ENCODE results near the gene NGF. TPM values are rescaled to one million over a fixed set of nuclear protein-coding genes. Genes with fewer than 3 reads are reported as not detected.

Gene NGF
- total RNA-seq, 6 donors from 2014 or later, result 0.46 to 3.0 (median 1.6) TPM; not detected in 2

GRCh38 chr1:115237507-115237906, 100.5 kb downstream of the NGF start:
- TF ChIP-seq POLR2AphosphoS5 (IDR thresholded peaks at IDR 0.05), result no peak
- TF ChIP-seq EP300 (IDR thresholded peaks at IDR 0.05), result no peak
- no peak for TF ChIP-seq CTCF (IDR thresholded peaks at IDR 0.05)
- TF ChIP-seq POLR2A (IDR thresholded peaks at IDR 0.05), result no peak
- DNase-seq (no peak), ATAC-seq (ENCODE audit: low FRiP score in 2 of 2) (no peak)
- 86 to 89% methylated on average over 5 of the region's 5 CpGs for WGBS, 2 donors
- H3K27me3 ChIP-seq, result no peaks in the 10 kb centered on the region
- H3K4me1 ChIP-seq, result no peaks in the 10 kb centered on the region
- no peak overlapping the region for H3K4me3 ChIP-seq
- no peaks in the 10 kb centered on the region for H3K36me3 ChIP-seq
- H3K27ac ChIP-seq, result no peak overlapping the region
- H3K9me3 ChIP-seq, result no peaks in the 10 kb centered on the region

- TF ChIP-seq POLR2A (IDR thresholded peaks at IDR 0.05) (no peak), EP300 (IDR thresholded peaks at IDR 0.05) (no peak), CTCF (IDR thresholded peaks at IDR 0.05) (no peak), POLR2AphosphoS5 (IDR thresholded peaks at IDR 0.05) (no peak)
- 90 to 94% methylated on average over 4 of the region's 4 CpGs for WGBS, 2 donors
- H3K27ac ChIP-seq, result no peak overlapping the region
- H3K4me3 ChIP-seq, result no peak overlapping the region
- no peak for ATAC-seq (ENCODE audit: low FRiP score in 2 of 2)
- no peak for DNase-seq
- H3K4me1 ChIP-seq, result no peaks in the 10 kb centered on the region
- H3K36me3 ChIP-seq, result no peaks in the 10 kb centered on the region
- no peaks in the 10 kb centered on the region for H3K27me3 ChIP-seq
- H3K9me3 ChIP-seq, result no peaks in the 10 kb centered on the region
Measured at GRCh38 chr1:115237023-115237422, 101.0 kb downstream of the NGF start.

Other genes with a start within 250 kb of the NGF start
- 10 to 100 TPM in 1 of 6 donors, 1 to 10 TPM in 5; 1.7 to 13.7 (median 4.5) TPM for gene TSPAN2, start 248.7 kb downstream of the NGF start, total RNA-seq